ENCODE measurements around the gene OR9I1. TPM values are rescaled to one million over a fixed set of nuclear protein-coding genes. Genes with fewer than 3 reads are reported as not detected.

The OR9I1 gene
- total RNA-seq, 2 experiments from 2014 or later, result not detected

GRCh38 chr11:58068655-58069054 is 56.7 kb downstream of the OR9I1 start:
- POLR2A ChIA-PET, result no interaction called here
- no peaks in the 10 kb centered on the region for H3K4me1 Mint-ChIP-seq (ENCODE audit: low read depth)

DNA sequence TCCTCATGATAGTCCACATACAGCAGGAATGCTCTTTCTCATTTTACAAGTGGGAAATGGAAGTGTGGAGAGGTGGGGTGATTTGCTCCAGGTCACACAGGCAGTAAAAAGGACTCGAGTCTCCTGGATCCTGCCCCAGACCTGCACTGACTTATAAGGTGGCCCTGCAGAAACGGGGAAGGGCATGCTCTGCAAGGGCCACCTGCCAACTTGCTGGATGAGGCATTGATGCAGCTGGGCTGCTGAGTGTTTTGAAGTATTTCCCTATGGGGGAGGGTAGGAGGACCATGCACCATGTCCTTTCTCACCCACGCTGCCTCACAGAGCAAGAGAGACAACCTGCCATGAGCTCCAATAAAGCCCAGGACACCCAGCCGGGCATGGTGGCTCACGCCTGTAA is 57.6 kb downstream of the OR9I1 start:
- no peaks in the 10 kb centered on the region for H3K9me3 Mint-ChIP-seq
- H3K27me3 Mint-ChIP-seq, result peaks cover 2% of the 10 kb centered on the region
- DNase-seq (no peak), ATAC-seq (no peak)
- POLR2A ChIA-PET, result no interaction called here
- CTCF ChIA-PET, result no interaction called here
- intact Hi-C loops (cut with micrococcal nuclease), result no loop called here
- no peaks in the 10 kb centered on the region for H3K36me3 Mint-ChIP-seq (ENCODE audit: low read depth)
- no peak overlapping the region for H3K4me3 Mint-ChIP-seq
- no peak for TF ChIP-seq CTCF (IDR thresholded peaks at IDR 0.05)
- H3K27ac Mint-ChIP-seq, result no peak overlapping the region
- no peaks in the 10 kb centered on the region for H3K4me1 Mint-ChIP-seq (ENCODE audit: low read depth)

More at GRCh38 chr11:58068655-58069054, 56.7 kb downstream of the OR9I1 start:
- Mint-ChIP-seq H3K27me3 (no peaks in the 10 kb centered on the region), H3K4me3 (no peak overlapping the region), H3K36me3 (ENCODE audit: low read depth) (no peaks in the 10 kb centered on the region), H3K27ac (no peak overlapping the region), H3K9me3 (no peaks in the 10 kb centered on the region)
- ATAC-seq (no peak), DNase-seq (no peak)
- CTCF ChIA-PET, result no interaction called here
- no peak for TF ChIP-seq CTCF (IDR thresholded peaks at IDR 0.05)
- intact Hi-C loops (cut with micrococcal nuclease), result no loop called here

Other genes with a start within 250 kb of the OR9I1 start
- not detected for gene OR9Q1, start 101.6 kb downstream of the OR9I1 start, total RNA-seq
- gene OR6Q1, start 94.6 kb downstream of the OR9I1 start, total RNA-seq, result not detected
- not detected for gene OR9Q2, start 63.5 kb upstream of the OR9I1 start, total RNA-seq
- not detected for gene OR1S2, start 78.6 kb upstream of the OR9I1 start, total RNA-seq
- gene OR1S1, start 87.2 kb upstream of the OR9I1 start, total RNA-seq, result not detected
- not detected for gene OR10Q1, start 103.4 kb upstream of the OR9I1 start, total RNA-seq
- gene OR10W1, start 142.7 kb upstream of the OR9I1 start, total RNA-seq, result not detected
- gene OR5B17, start 233.5 kb upstream of the OR9I1 start, total RNA-seq, result not detected